Tibial nerve (tissue), 4 donors: ENCODE data around the gene CTSO.

Experiments used
- EP300 ChIP-seq, 2 donors: sonication (generic); formaldehyde crosslinking; IDR thresholded peaks; one replicate each; pipeline ENCODE4 v1.6.1; 2017; ENCODE audit warnings: antibody characterized with exemption in 2 of 2, mild to moderate bottlenecking in 1 of 2
- POLR2A ChIP-seq, 2 donors: fragments of 450-650 bp; IDR thresholded peaks; one replicate each; pipeline ENCODE4 v1.6.1; 2017; ENCODE audit warnings: antibody characterized with exemption in 2 of 2, mild to moderate bottlenecking in 2 of 2, moderate library complexity in 2 of 2
- TF ChIP-seq, protein P1 (sequence below), 5 experiments: fragments of 200-600 bp in 3 of 5; fragments of 450-650 bp in 2 of 5; sonication (generic) in 3 of 5; IDR thresholded peaks; one replicate each; pipeline ENCODE4 v1.5.1; 2016 to 2019; ENCODE audit warnings: antibody characterized with exemption in 5 of 5, mild to moderate bottlenecking in 3 of 5, moderate library complexity in 2 of 5

GRCh38 chr4:155943605-155944291 lies 9.9 kb downstream of the CTSO start:
- TF ChIP-seq, protein P1, sequence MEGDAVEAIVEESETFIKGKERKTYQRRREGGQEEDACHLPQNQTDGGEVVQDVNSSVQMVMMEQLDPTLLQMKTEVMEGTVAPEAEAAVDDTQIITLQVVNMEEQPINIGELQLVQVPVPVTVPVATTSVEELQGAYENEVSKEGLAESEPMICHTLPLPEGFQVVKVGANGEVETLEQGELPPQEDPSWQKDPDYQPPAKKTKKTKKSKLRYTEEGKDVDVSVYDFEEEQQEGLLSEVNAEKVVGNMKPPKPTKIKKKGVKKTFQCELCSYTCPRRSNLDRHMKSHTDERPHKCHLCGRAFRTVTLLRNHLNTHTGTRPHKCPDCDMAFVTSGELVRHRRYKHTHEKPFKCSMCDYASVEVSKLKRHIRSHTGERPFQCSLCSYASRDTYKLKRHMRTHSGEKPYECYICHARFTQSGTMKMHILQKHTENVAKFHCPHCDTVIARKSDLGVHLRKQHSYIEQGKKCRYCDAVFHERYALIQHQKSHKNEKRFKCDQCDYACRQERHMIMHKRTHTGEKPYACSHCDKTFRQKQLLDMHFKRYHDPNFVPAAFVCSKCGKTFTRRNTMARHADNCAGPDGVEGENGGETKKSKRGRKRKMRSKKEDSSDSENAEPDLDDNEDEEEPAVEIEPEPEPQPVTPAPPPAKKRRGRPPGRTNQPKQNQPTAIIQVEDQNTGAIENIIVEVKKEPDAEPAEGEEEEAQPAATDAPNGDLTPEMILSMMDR (IDR thresholded peaks at IDR 0.05) = no peak
- TF ChIP-seq EP300 (IDR thresholded peaks at IDR 0.05) (no peak), POLR2A (IDR thresholded peaks at IDR 0.05) (no peak)
